HEK293T (cell line): Measurements from ENCODE around the gene CADM1.

ENCODE experiments used
- ARNT ChIP-seq: fragments of 450-650 bp; IDR thresholded peaks from 2 replicates; pipeline ENCODE4 v1.6.1; 2017; ENCODE audit warnings: mild to moderate bottlenecking
- FOXM1 ChIP-seq: fragments of 450-650 bp; IDR thresholded peaks from 2 replicates; pipeline ENCODE4 v1.6.1; 2017; ENCODE audit warnings: mild to moderate bottlenecking, borderline replicate concordance
- SP1 ChIP-seq: fragments of 450-650 bp; IDR thresholded peaks from 2 replicates; pipeline ENCODE4 v1.6.1; 2017
- TARDBP ChIP-seq: fragments of 450-650 bp; IDR thresholded peaks from 2 replicates; pipeline ENCODE4 v1.6.1; 2016

DNA sequence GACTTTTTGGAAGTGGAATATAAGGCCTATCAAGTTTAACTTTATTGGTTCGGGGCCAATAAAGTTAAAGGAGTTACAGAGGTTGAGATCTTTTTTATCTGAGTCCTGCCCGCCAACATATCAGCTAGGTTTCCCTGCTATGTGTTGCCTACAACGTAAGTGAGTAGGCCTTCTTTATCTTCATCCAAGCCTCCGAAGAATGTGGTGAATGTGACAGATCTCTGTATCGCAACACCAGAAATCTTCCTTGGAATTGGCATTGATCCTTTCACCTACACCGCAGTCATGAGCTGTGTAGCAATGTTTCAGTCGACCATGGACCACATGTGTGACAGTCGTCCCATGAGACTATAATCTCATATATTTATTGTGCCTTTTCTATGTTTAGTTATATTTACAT lies 37.3 kb upstream of the CADM1 start:
- TF ChIP-seq SP1 (no peak), FOXM1 (no peak), TARDBP (no peak), ARNT (no peak)
